Liver (tissue), 9 donors: ENCODE measurements around the gene DNMT3A. TPM values are rescaled to one million over a fixed set of nuclear protein-coding genes. Genes with fewer than 3 reads are reported as not detected.

Experiments
- DNase-seq: peaks from one replicate; pipeline ENCODE4 v3.0.0-alpha.2; 2017; ENCODE audit warnings: low spot score
- H3K27ac ChIP-seq, 2 donors: one replicate each; pipeline ENCODE4 v1.7.0; 2013; ENCODE audit warnings: inconsistent platforms in 2 of 2, low read length in 2 of 2, control low read depth in 1 of 2, low read depth in 1 of 2, mild to moderate bottlenecking in 1 of 2
- H3K27me3 ChIP-seq, 4 donors: one replicate each; pipeline versions ENCODE4 v1.6.1 to v1.7.0; 2013; ENCODE audit warnings: low read length in 3 of 4, inconsistent platforms in 1 of 4, mild to moderate bottlenecking in 1 of 4, moderate library complexity in 1 of 4; ENCODE audit not compliant: control insufficient read depth in 4 of 4, insufficient read depth in 4 of 4
- H3K36me3 ChIP-seq, 4 donors: one replicate each; pipeline versions ENCODE4 v1.6.1 to v1.7.0; 2013; ENCODE audit warnings: low read length in 3 of 4, mild to moderate bottlenecking in 3 of 4, low read depth in 1 of 4, moderate library complexity in 1 of 4; ENCODE audit not compliant: control insufficient read depth in 4 of 4, insufficient read depth in 3 of 4
- H3K4me1 ChIP-seq, 4 donors: one replicate each; pipeline versions ENCODE4 v1.6.1 to v1.7.0; 2013; ENCODE audit warnings: low read length in 3 of 4, mild to moderate bottlenecking in 3 of 4, moderate library complexity in 1 of 4; ENCODE audit not compliant: control insufficient read depth in 4 of 4, insufficient read depth in 4 of 4
- H3K4me3 ChIP-seq, 3 donors: one replicate each; pipeline versions ENCODE4 v1.6.1 to v1.7.0; 2013; ENCODE audit warnings: low read length in 3 of 3, control low read depth in 1 of 3, low read depth in 1 of 3, mild to moderate bottlenecking in 1 of 3
- H3K9ac ChIP-seq, 2 donors: one replicate each; pipeline ENCODE4 v1.7.0; 2013; ENCODE audit warnings: low read length in 2 of 2, mild to moderate bottlenecking in 2 of 2, moderate library complexity in 2 of 2, control low read depth in 1 of 2, low read depth in 1 of 2
- H3K9me3 ChIP-seq, 4 donors: one replicate each; pipeline versions ENCODE4 v1.6.1 to v1.7.0; 2013; ENCODE audit warnings: low read length in 3 of 4; ENCODE audit not compliant: control insufficient read depth in 4 of 4
- GABPA ChIP-seq, 2 donors: IDR thresholded peaks in 1 of 2; conservative IDR thresholded peaks in 1 of 2; 2 replicates each; pipeline ENCODE4 v1.6.1; 2016; ENCODE audit warnings: antibody characterized with exemption in 2 of 2, mild to moderate bottlenecking in 1 of 2, moderate library complexity in 1 of 2
- JUND ChIP-seq, 2 donors: IDR thresholded peaks; 2 replicates each; pipeline ENCODE4 v1.6.1; 2016; ENCODE audit warnings: antibody characterized with exemption in 2 of 2
- RAD21 ChIP-seq, 2 donors: IDR thresholded peaks; 2 replicates each; pipeline ENCODE4 v1.6.1; 2016; ENCODE audit warnings: antibody characterized with exemption in 2 of 2, mild to moderate bottlenecking in 2 of 2
- REST ChIP-seq: IDR thresholded peaks from 2 replicates; pipeline ENCODE4 v1.6.1; 2016; ENCODE audit warnings: antibody characterized with exemption, mild to moderate bottlenecking
- SP1 ChIP-seq: IDR thresholded peaks from 2 replicates; pipeline ENCODE4 v1.6.1; 2018; ENCODE audit warnings: antibody characterized with exemption, mild to moderate bottlenecking
- ZBTB33 ChIP-seq: IDR thresholded peaks from 2 replicates; pipeline ENCODE4 v1.6.1; 2016; ENCODE audit warnings: antibody characterized with exemption
- WGBS: extraction: QIAGEN DNeasy Blood & Tissue Kit; methylation state at CpG from one replicate; pipeline ENCODE4 v1.1.7; 2013; 5-methylcytosine and 5-hydroxymethylcytosine counted together
- polyA plus RNA-seq, 2 donors: library from polyadenylated mRNA; stranded (reverse) in 1 of 2; unstranded in 1 of 2; fragments of 200-250 nt in 1 of 2; fragments of >200 nt in 1 of 2; fragmentation: Nextera tagmentation in 1 of 2; extraction: Ambion mirVana in 1 of 2; gene quantifications; one replicate each; pipeline versions ENCODE4 v1.2.1 to v1.2.3, GENCODE V29; 2013 to 2015
- total RNA-seq, 2 donors: library from RNA; depleted of rRNA; stranded (reverse); fragments of >200 nt; gene quantifications; one replicate each; pipeline ENCODE4 v1.2.3, GENCODE V29; 2014
- donor health status: healthy.
- donor health status: healthy.
- donor health status: healthy.
- donor health status: healthy.
- donor health status: healthy.

Gene DNMT3A
- total and polyA plus RNA-seq, 4 donors = 3.5 to 24.2 (median 8.1) TPM

DNA sequence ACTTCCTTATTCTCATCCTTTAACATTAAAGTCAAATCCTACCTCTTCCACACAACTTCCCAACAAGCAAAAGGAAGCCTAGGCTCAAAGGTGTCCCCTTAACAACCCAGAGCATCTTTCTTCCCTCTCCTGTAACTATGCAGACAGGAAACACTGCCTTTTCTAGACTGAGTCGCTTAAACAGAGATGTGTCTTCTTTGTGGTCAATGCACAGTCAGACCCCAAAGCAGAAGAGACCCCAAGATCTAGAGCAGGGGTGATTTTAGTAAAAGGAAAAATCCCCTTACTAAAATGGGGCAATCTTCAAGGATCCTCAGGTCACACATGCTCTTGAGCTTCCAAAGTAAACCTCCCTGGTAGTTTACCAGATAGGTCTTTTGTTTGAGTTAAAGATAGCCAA is 86.8 kb downstream of the DNMT3A start (continued):
- TF ChIP-seq ZBTB33 (no peak), GABPA (IDR thresholded peaks at IDR 0.05 in 1 of 2, conservative IDR thresholded peaks at IDR 0.05 in 1 of 2) (no peak), SP1 (no peak)

GRCh38 chr2:25253153-25253626 is 88.5 kb downstream of the DNMT3A start:
- no peak for DNase-seq
- TF ChIP-seq JUND (IDR thresholded peaks at IDR 0.05) = no peak
- no peaks in the 10 kb centered on the region for H3K27me3 ChIP-seq
- peaks cover 3 to 15% (median 8%) of the 10 kb centered on the region in 4 donors for H3K4me1 ChIP-seq
- no peak overlapping the region for H3K4me3 ChIP-seq
- H3K27ac ChIP-seq = peak overlapping the region; percentile 54 to 58
- H3K9ac ChIP-seq = no peak overlapping the region
- WGBS = 85% methylated on average over 11 of the region's 11 CpGs
- H3K9me3 ChIP-seq = no peaks in the 10 kb centered on the region
- H3K36me3 ChIP-seq = peaks cover 0 to 18% (median 11%) of the 10 kb centered on the region in 4 donors

GRCh38 chr2:25252291-25253152 is 89.2 kb downstream of the DNMT3A start:
- Histone ChIP-seq H3K36me3 (peaks cover 3 to 19% (median 12%) of the 10 kb centered on the region in 4 donors), H3K27ac (peak overlapping the region; percentile 58 to 64), H3K4me3 (peak overlapping the region in 2 of 3 donors; percentile 43 to 74), H3K4me1 (peaks cover 3 to 15% (median 8%) of the 10 kb centered on the region in 4 donors), H3K9ac (no peak overlapping the region), H3K27me3 (no peaks in the 10 kb centered on the region), H3K9me3 (no peaks in the 10 kb centered on the region)
- WGBS = 16% methylated on average over 62 of the region's 62 CpGs
- peak; percentile 75 for DNase-seq
- no peak for TF ChIP-seq RAD21 (IDR thresholded peaks at IDR 0.05)
- no peak for TF ChIP-seq ZBTB33
- TF ChIP-seq JUND (IDR thresholded peaks at IDR 0.05) = no peak
- TF ChIP-seq REST = no peak
